Ishikawa (cell line): Measurements from ENCODE around the gene PRPF40A.

Experiments used
- CEBPB ChIP-seq: IDR thresholded peaks from 2 replicates; pipeline ENCODE4 v1.6.1; 2012
- CREB1 ChIP-seq: IDR thresholded peaks from 2 replicates; pipeline ENCODE4 v1.6.1; 2012; ENCODE audit warnings: low read depth
- EGR1 ChIP-seq: IDR thresholded peaks from 2 replicates; pipeline ENCODE4 v1.6.1; 2012
- EP300 ChIP-seq: IDR thresholded peaks from 2 replicates; pipeline ENCODE4 v1.6.1; 2012; ENCODE audit warnings: borderline replicate concordance
- FOXM1 ChIP-seq: IDR thresholded peaks from 2 replicates; pipeline ENCODE4 v1.6.1; 2012; ENCODE audit warnings: low read depth, borderline replicate concordance
- NFIC ChIP-seq: IDR thresholded peaks from 2 replicates; pipeline ENCODE4 v1.6.1; 2012
- RAD21 ChIP-seq: IDR thresholded peaks from 2 replicates; pipeline ENCODE4 v1.6.1; 2012; ENCODE audit warnings: low read depth
- TAF1 ChIP-seq: IDR thresholded peaks from 2 replicates; pipeline ENCODE4 v1.6.1; 2012; ENCODE audit warnings: low read depth, mild to moderate bottlenecking
- TCF12 ChIP-seq: IDR thresholded peaks from 2 replicates; pipeline ENCODE4 v1.6.1; 2012; ENCODE audit warnings: low read depth
- TEAD4 ChIP-seq: IDR thresholded peaks from 2 replicates; pipeline ENCODE4 v1.6.1; 2012
- YY1 ChIP-seq: IDR thresholded peaks from 2 replicates; pipeline ENCODE4 v1.6.1; 2012; ENCODE audit warnings: low read depth
- ZBTB7A ChIP-seq: IDR thresholded peaks from 2 replicates; pipeline ENCODE4 v1.6.1; 2012; ENCODE audit warnings: low read depth
- TF ChIP-seq, protein P1 (sequence below): IDR thresholded peaks from 2 replicates; pipeline ENCODE4 v1.6.1; 2012
- TF ChIP-seq, protein P2 (sequence below): IDR thresholded peaks from 2 replicates; pipeline ENCODE4 v1.6.1; 2012
- TF ChIP-seq, protein P3 (sequence below): IDR thresholded peaks from 2 replicates; pipeline ENCODE4 v1.6.1; 2012; ENCODE audit warnings: low read depth, mild to moderate bottlenecking

Gene PRPF40A

DNA sequence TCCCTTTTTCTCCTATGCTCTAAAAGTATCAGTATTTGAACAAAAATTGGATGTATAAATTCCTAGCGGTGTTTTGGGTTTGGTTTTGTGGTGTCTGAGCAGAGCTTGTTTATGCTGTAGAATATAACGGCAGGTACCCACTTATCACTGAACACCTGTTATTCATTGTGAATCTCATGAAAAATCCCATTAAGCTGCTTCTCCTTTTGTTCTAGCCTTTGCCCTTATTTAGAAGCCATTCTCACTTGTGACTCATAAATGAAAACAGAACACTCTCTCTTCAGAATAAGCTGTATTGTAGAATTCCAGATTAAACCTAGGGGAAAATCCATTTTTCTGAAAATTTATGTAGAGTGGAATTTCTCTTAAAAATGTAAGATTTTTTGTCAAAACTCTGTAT lies 104.0 kb downstream of the PRPF40A start:
- TF ChIP-seq CEBPB (no peak), FOXM1 (no peak), CREB1 (no peak), RAD21 (no peak), NFIC (no peak), YY1 (no peak), ZBTB7A (no peak), TEAD4 (no peak), EGR1 (no peak), TCF12 (no peak)
- TF ChIP-seq, protein P1, sequence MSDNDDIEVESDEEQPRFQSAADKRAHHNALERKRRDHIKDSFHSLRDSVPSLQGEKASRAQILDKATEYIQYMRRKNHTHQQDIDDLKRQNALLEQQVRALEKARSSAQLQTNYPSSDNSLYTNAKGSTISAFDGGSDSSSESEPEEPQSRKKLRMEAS: no peak
- TF ChIP-seq, protein P2, sequence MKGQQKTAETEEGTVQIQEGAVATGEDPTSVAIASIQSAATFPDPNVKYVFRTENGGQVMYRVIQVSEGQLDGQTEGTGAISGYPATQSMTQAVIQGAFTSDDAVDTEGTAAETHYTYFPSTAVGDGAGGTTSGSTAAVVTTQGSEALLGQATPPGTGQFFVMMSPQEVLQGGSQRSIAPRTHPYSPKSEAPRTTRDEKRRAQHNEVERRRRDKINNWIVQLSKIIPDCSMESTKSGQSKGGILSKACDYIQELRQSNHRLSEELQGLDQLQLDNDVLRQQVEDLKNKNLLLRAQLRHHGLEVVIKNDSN: no peak
- TF ChIP-seq, protein P3, sequence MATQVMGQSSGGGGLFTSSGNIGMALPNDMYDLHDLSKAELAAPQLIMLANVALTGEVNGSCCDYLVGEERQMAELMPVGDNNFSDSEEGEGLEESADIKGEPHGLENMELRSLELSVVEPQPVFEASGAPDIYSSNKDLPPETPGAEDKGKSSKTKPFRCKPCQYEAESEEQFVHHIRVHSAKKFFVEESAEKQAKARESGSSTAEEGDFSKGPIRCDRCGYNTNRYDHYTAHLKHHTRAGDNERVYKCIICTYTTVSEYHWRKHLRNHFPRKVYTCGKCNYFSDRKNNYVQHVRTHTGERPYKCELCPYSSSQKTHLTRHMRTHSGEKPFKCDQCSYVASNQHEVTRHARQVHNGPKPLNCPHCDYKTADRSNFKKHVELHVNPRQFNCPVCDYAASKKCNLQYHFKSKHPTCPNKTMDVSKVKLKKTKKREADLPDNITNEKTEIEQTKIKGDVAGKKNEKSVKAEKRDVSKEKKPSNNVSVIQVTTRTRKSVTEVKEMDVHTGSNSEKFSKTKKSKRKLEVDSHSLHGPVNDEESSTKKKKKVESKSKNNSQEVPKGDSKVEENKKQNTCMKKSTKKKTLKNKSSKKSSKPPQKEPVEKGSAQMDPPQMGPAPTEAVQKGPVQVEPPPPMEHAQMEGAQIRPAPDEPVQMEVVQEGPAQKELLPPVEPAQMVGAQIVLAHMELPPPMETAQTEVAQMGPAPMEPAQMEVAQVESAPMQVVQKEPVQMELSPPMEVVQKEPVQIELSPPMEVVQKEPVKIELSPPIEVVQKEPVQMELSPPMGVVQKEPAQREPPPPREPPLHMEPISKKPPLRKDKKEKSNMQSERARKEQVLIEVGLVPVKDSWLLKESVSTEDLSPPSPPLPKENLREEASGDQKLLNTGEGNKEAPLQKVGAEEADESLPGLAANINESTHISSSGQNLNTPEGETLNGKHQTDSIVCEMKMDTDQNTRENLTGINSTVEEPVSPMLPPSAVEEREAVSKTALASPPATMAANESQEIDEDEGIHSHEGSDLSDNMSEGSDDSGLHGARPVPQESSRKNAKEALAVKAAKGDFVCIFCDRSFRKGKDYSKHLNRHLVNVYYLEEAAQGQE: no peak

DNA sequence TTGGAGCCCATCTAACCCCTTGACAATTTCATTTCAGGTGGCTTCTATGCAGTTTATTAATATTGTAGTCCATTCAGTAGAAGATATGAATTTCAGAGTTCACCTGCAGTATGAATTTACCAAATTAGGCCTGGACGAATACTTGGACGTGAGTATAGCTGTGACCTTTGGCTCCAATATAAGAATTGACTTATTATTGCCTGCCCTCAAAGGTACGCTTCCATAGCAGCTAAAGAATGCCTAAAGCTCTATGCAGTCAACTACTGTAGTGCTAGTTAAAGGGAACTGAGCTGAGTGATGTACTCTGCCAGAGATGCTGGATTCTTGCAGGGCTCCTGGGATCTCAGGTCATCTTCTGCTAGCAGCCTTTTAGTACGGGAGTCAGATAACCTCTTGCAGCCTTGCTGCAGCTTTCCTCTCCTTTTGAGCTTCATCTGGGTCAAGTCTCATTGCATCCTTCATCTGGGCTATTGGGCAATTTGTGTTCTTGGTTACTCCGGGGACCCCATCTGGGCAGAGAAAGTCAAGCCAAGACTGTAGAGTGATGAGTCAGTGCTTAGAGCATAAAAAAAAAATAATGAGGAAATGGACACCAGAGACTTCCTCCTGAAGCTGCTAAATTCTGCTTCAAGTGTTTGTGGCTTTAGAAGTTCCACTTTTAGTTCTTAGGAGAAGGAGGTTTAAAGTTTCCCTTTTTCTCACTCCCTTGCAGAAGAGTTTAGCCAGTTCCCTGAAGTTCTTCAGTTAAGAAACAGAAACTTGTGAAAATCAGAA lies 105.6 kb downstream of the PRPF40A start:
- no peak for TF ChIP-seq RAD21
- no peak for TF ChIP-seq TCF12
- TF ChIP-seq EP300: no peak
- TF ChIP-seq NFIC: no peak
- TF ChIP-seq, protein P1: no peak
- TF ChIP-seq, protein P3: no peak
- no peak for TF ChIP-seq ZBTB7A

DNA sequence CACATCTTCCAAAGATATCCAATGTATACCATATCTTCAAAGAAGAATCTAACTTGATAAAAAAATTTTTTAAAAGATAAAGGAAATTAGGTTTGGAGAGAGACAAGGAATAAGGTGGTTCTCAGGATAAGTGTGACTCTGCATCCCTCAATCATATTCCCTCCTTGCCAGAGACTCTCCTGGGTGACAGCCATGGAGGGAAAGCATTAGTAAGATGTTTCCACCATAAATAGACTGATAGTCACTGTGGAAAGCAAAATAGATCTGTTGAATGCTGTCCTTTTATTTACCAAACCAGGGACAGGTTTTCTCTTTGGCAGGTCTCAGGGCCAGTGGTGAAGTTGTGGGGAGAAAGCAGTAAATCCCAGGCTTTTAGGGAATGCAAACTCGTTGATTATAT lies 107.6 kb downstream of the PRPF40A start:
- TF ChIP-seq TCF12: no peak
- TF ChIP-seq CEBPB: no peak
- TF ChIP-seq CREB1: no peak
- no peak for TF ChIP-seq RAD21
- no peak for TF ChIP-seq EGR1
- TF ChIP-seq TEAD4: no peak
- TF ChIP-seq ZBTB7A: no peak
- TF ChIP-seq YY1: no peak
- TF ChIP-seq TAF1: no peak
- TF ChIP-seq, protein P1: no peak
- TF ChIP-seq, protein P3: no peak
- TF ChIP-seq, protein P2: no peak
- TF ChIP-seq FOXM1: no peak
- no peak for TF ChIP-seq NFIC

DNA sequence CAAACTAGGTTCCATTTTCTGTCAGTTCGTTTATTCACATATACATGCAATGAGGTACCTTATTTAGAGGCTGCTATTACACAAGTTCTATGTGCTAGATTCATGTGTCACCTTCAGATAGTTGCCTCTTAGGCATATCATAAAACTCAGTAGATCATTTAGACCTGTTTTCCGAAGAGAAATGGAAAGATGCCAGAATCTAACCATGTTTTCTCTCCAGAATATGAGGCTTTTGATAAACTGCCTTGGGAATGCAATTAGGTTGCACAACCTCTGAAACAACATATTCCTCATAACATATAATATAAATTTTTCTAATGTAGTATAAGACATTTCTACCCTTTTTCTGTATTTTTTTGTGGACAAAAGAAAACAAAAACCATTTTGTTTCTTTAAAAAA lies 108.1 kb downstream of the PRPF40A start:
- TF ChIP-seq YY1 (no peak), RAD21 (no peak), TCF12 (no peak), CEBPB (no peak), EGR1 (no peak), CREB1 (no peak), TAF1 (no peak), EP300 (no peak), FOXM1 (no peak), ZBTB7A (no peak)
- TF ChIP-seq, protein P1: no peak
- TF ChIP-seq, protein P2: no peak
